GM12873 (cell line): ENCODE measurements around the gene PNPLA3.

ENCODE experiments used
- TF ChIP-seq, protein P1 (sequence below): IDR thresholded peaks from 2 replicates; pipeline ENCODE4 v1.5.1; 2012; ENCODE audit warnings: low read depth, mild to moderate bottlenecking, moderate library complexity, low read length, control low read depth; ENCODE audit not compliant: insufficient read depth; ENCODE audit errors: missing control alignments

The PNPLA3 gene

GRCh38 chr22:43956805-43957463, 33.3 kb downstream of the PNPLA3 start:
- TF ChIP-seq, protein P1, sequence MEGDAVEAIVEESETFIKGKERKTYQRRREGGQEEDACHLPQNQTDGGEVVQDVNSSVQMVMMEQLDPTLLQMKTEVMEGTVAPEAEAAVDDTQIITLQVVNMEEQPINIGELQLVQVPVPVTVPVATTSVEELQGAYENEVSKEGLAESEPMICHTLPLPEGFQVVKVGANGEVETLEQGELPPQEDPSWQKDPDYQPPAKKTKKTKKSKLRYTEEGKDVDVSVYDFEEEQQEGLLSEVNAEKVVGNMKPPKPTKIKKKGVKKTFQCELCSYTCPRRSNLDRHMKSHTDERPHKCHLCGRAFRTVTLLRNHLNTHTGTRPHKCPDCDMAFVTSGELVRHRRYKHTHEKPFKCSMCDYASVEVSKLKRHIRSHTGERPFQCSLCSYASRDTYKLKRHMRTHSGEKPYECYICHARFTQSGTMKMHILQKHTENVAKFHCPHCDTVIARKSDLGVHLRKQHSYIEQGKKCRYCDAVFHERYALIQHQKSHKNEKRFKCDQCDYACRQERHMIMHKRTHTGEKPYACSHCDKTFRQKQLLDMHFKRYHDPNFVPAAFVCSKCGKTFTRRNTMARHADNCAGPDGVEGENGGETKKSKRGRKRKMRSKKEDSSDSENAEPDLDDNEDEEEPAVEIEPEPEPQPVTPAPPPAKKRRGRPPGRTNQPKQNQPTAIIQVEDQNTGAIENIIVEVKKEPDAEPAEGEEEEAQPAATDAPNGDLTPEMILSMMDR = no peak

DNA sequence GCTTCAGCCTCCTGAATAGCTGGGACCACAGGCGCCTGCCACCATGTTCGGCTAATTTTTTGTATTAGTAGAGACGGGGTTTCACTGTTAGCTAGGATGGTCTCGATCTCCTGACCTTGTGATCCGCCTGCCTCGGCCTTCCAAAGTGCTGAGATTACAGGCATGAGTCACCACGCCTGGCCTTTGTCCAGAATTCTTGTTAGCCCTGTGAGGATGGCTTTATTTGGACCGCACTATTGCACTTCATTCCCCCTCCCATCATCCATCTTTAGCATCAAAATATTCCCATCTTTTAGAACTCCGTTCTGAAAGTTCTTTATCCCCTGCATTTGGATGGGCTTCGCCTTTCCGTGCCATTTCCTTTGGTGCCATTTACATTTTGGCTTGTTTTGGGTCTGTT, 34.3 kb downstream of the PNPLA3 start:
- TF ChIP-seq, protein P1 = no peak

DNA sequence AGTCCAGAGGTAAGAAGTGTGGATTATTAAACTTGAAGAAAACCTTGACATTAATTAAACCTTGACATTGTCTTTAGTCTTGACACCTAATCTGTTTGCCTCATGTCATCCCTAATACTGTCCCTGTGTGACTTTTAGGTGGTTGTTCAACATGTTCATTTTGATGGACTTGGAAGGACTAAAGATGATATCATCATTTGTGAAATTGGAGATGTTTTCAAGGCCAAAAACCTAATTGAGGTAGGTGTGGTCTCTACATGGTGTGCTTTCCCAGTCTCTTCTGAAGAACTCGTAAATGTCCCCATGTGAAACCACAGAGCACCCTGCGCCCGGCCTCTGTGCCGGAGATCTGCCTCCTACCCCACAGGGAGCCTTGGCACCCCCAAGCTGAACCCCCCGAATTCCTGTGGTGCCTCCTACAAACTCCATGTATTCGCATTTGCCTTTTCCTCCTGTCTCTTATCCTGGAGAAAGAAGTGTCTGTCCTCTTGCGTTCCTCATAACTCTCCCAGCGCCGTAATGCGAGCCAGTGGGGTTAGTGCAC, 40.8 kb downstream of the PNPLA3 start:
- TF ChIP-seq, protein P1 = no peak

- TF ChIP-seq, protein P1 = no peak
Measured at GRCh38 chr22:43967069-43967468, 43.5 kb downstream of the PNPLA3 start.

DNA sequence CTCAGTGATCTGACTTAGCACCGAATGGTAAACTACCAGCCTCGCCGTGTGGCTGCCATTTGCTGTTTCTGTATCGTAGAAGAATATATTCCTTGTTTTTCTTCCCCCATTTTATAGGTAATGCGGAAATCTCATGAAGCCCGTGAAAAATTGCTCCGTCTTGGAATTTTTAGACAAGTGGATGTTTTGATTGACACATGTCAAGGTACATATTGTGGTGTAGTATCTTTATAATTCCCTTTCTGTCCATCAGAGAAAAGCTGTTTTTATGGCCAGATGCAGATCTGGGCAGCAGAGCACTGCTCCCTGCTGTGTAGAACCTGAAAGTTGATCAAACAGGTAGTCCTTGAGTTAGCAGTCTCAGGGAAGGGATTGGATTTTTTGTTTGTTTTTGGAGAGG, 45.0 kb downstream of the PNPLA3 start:
- TF ChIP-seq, protein P1 = no peak

GRCh38 chr22:43969021-43969878, 45.6 kb downstream of the PNPLA3 start:
- TF ChIP-seq, protein P1 = no peak
